ENCODE measurements around the gene HNRNPC.
"Not testable (repeated sequence)": the region's sequence is repeated elsewhere in the genome, so short reads cannot be mapped to it uniquely, and the experiment has no call there.

DNA sequence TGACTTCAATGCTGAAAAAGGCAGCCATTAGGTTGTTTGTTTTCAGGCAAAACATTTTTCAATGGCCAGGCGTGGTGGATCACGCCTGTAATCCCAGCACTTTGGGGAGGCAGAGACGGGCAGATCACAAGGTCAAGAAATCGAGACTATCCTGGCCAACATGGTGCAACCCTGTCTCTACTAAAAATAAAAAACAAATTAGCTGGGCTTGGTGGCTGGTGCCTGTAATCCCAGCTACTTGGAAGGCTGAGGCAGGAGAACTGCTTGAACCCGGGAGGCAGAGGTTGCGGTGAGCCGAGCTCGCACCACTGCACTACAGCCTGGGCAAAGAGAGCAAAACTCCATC is 13.2 kb downstream of the HNRNPC start:
- TF ChIP-seq, protein P1, sequence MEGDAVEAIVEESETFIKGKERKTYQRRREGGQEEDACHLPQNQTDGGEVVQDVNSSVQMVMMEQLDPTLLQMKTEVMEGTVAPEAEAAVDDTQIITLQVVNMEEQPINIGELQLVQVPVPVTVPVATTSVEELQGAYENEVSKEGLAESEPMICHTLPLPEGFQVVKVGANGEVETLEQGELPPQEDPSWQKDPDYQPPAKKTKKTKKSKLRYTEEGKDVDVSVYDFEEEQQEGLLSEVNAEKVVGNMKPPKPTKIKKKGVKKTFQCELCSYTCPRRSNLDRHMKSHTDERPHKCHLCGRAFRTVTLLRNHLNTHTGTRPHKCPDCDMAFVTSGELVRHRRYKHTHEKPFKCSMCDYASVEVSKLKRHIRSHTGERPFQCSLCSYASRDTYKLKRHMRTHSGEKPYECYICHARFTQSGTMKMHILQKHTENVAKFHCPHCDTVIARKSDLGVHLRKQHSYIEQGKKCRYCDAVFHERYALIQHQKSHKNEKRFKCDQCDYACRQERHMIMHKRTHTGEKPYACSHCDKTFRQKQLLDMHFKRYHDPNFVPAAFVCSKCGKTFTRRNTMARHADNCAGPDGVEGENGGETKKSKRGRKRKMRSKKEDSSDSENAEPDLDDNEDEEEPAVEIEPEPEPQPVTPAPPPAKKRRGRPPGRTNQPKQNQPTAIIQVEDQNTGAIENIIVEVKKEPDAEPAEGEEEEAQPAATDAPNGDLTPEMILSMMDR (conservative IDR thresholded peaks at IDR 0.05 in 1 of 2, IDR thresholded peaks at IDR 0.05 in 1 of 2; ENCODE audit: low read depth in 1 of 2, low read length in 2 of 2): not testable (repeated sequence)
- not testable (repeated sequence) for TF ChIP-seq EZH2 (IDR thresholded peaks at IDR 0.05; ENCODE audit: low read length, missing control alignments)

All from fibroblast of lung (primary cell).